Keratinocyte (primary cell): ENCODE data around the gene SLCO3A1. TPM values are rescaled to one million over a fixed set of nuclear protein-coding genes. Genes with fewer than 3 reads are reported as not detected.
"Not testable (repeated sequence)": the region's sequence is repeated elsewhere in the genome, so short reads cannot be mapped to it uniquely, and the experiment has no call there.

Source experiments
- DNase-seq: peaks from one replicate; pipeline ENCODE4 v3.0.0-alpha.2; 2011; ENCODE audit warnings: low read depth, missing footprints, low spot score
- FAIRE-seq: peaks from 2 replicates; lab custom pipeline; 2011; peaks lifted over from hg19 to GRCh38; lab: Jason Lieb, UNC
- H2AFZ ChIP-seq: 2 replicates; pipeline ENCODE4 v1.6.0; 2012; ENCODE audit warnings: low read length, control low read depth, inconsistent platforms; ENCODE audit not compliant: control insufficient read depth
- H3K27ac ChIP-seq: 2 replicates; pipeline ENCODE4 v1.5.1; 2011; ENCODE audit warnings: low read length; ENCODE audit not compliant: control insufficient read depth, insufficient read depth
- H3K27me3 ChIP-seq: 3 replicates; pipeline ENCODE4 v1.6.0; 2011; ENCODE audit warnings: low read length; ENCODE audit not compliant: control insufficient read depth, insufficient read depth; ENCODE audit errors: extremely low read depth
- H3K36me3 ChIP-seq, 2 experiments: 2 replicates in 1 of 2; 3 replicates in 1 of 2; pipeline ENCODE4 v1.5.1; 2011; ENCODE audit warnings: low read length in 2 of 2, mild to moderate bottlenecking in 1 of 2; ENCODE audit not compliant: control insufficient read depth in 2 of 2, insufficient read depth in 2 of 2; ENCODE audit errors: extremely low read depth in 1 of 2
- H3K4me1 ChIP-seq: 3 replicates; pipeline ENCODE4 v1.5.1; 2011; ENCODE audit warnings: low read length; ENCODE audit not compliant: control insufficient read depth, insufficient read depth; ENCODE audit errors: extremely low read depth
- H3K4me2 ChIP-seq: 3 replicates; pipeline ENCODE4 v1.6.0; 2011; ENCODE audit warnings: low read depth, low read length; ENCODE audit not compliant: control insufficient read depth, insufficient read depth; ENCODE audit errors: extremely low read depth
- H3K4me3 ChIP-seq, 3 experiments: fragments of 200-600 bp in 1 of 3; sonication (generic) in 1 of 3; 2 replicates in 2 of 3; 3 replicates in 1 of 3; pipeline ENCODE4 v1.5.1; 2011 to 2016; ENCODE audit warnings: low read length in 3 of 3, mild to moderate bottlenecking in 3 of 3, control low read depth in 2 of 3, inconsistent platforms in 1 of 3, low read depth in 1 of 3, mixed read lengths in 1 of 3, mixed run types in 1 of 3, moderate library complexity in 1 of 3; ENCODE audit not compliant: control insufficient read depth in 2 of 3, insufficient read depth in 2 of 3; ENCODE audit errors: extremely low read depth in 1 of 3
- H3K79me2 ChIP-seq: 2 replicates; pipeline ENCODE4 v1.6.0; 2012; ENCODE audit warnings: low read length; ENCODE audit not compliant: control insufficient read depth, insufficient read depth
- H3K9ac ChIP-seq: 3 replicates; pipeline ENCODE4 v1.6.0; 2011; ENCODE audit warnings: low read length; ENCODE audit not compliant: control insufficient read depth, insufficient read depth; ENCODE audit errors: extremely low read depth
- H3K9me1 ChIP-seq: 3 replicates; pipeline ENCODE4 v1.6.0; 2011; ENCODE audit warnings: low read length; ENCODE audit not compliant: control insufficient read depth, insufficient read depth; ENCODE audit errors: extremely low read depth
- H3K9me3 ChIP-seq: 2 replicates; pipeline ENCODE4 v1.5.1; 2012; ENCODE audit warnings: low read depth, low read length; ENCODE audit not compliant: control insufficient read depth
- H4K20me1 ChIP-seq: 3 replicates; pipeline ENCODE4 v1.6.0; 2011; ENCODE audit warnings: low read length; ENCODE audit not compliant: control insufficient read depth, insufficient read depth; ENCODE audit errors: extremely low read depth
- CTCF ChIP-seq, 3 experiments: IDR thresholded peaks in 1 of 3; conservative IDR thresholded peaks in 1 of 3; optimal IDR thresholded peaks in 1 of 3; 2 replicates in 2 of 3; 3 replicates in 1 of 3; pipeline versions ENCODE3 to v1.5.1; 2011; ENCODE audit warnings: low read length in 3 of 3, mild to moderate bottlenecking in 3 of 3, moderate library complexity in 2 of 3, control low read depth in 1 of 3, inconsistent platforms in 1 of 3; ENCODE audit not compliant: insufficient read depth in 2 of 3; ENCODE audit errors: extremely low read depth in 1 of 3
- EZH2 ChIP-seq: IDR thresholded peaks from one replicate; pipeline ENCODE4 v1.6.1; 2012; ENCODE audit warnings: inconsistent platforms, mild to moderate bottlenecking, low read length, moderate library complexity
- dilution Hi-C: fragments of 300-500 bp; cut with MboI; formaldehyde crosslinking; loops from one replicate; pipeline ENCODE4 v1.7.0; 2020; ENCODE audit warnings: low sequenced_read_pairs; ENCODE audit not compliant: extremely low pct_ligation_motif_present
- polyA plus RNA-seq, 5 experiments: library from polyadenylated mRNA; depleted of rRNA in 3 of 5; stranded (reverse) in 3 of 5; stranded (forward) in 1 of 5; unstranded in 1 of 5; fragments of >200 nt; gene quantifications; 1 replicate in 1 of 5; 2 replicates in 3 of 5; 3 replicates in 1 of 5; pipeline versions ENCODE4 v1.2.1 to v1.2.3, GENCODE V29; 2011 to 2012; ENCODE audit warnings: missing spikeins in 2 of 5, low read depth in 1 of 5, low replicate concordance in 1 of 5

SLCO3A1 gene
- polyA plus RNA-seq, 1 donor (not counting 4 experiments of a cell fraction or from before 2014, with no cell fraction given) = 21.3 TPM

- dilution Hi-C loops = not testable (repeated sequence)
These were observed 206.4 kb downstream of the SLCO3A1 start for GRCh38 chr15:92059971-92060311.

GRCh38 chr15:92061511-92062195, 208.1 kb downstream of the SLCO3A1 start:
- dilution Hi-C loops = no loop called here
- FAIRE-seq (no peak), DNase-seq (no peak)
- Histone ChIP-seq H3K27me3 (no peaks in the 10 kb centered on the region), H3K36me3 (no peaks in the 10 kb centered on the region), H3K4me1 (peaks cover 15% of the 10 kb centered on the region), H3K4me3 (no peak overlapping the region), H4K20me1 (no peaks in the 10 kb centered on the region), H3K9me3 (no peaks in the 10 kb centered on the region), H3K79me2 (peaks cover 5% of the 10 kb centered on the region), H3K9ac (no peak overlapping the region), H3K27ac (no peak overlapping the region), H2AFZ (no peak overlapping the region), H3K9me1 (no peaks in the 10 kb centered on the region), H3K4me2 (no peak overlapping the region)
- no peak for TF ChIP-seq CTCF (optimal IDR thresholded peaks at IDR 0.05 in 1 of 3, IDR thresholded peaks at IDR 0.05 in 1 of 3, conservative IDR thresholded peaks at IDR 0.05 in 1 of 3; ENCODE audit: extremely low read depth in 1 of 3, insufficient read depth in 2 of 3, low read length in 3 of 3)
- TF ChIP-seq EZH2 = no peak

More at GRCh38 chr15:92059971-92060311, 206.4 kb downstream of the SLCO3A1 start:
- H3K4me2 ChIP-seq = peak overlapping the region; percentile 7
- H3K4me1 ChIP-seq = peaks cover 15% of the 10 kb centered on the region
- H3K4me3 ChIP-seq, H4K20me1 ChIP-seq, H3K9me3 ChIP-seq, H3K36me3 ChIP-seq, DNase-seq, H3K9me1 ChIP-seq, H3K27ac ChIP-seq, H2AFZ ChIP-seq, H3K9ac ChIP-seq, H3K27me3 ChIP-seq, H3K79me2 ChIP-seq, FAIRE-seq: not testable (repeated sequence)
- TF ChIP-seq CTCF (optimal IDR thresholded peaks at IDR 0.05 in 1 of 3, IDR thresholded peaks at IDR 0.05 in 1 of 3, conservative IDR thresholded peaks at IDR 0.05 in 1 of 3; ENCODE audit: extremely low read depth in 1 of 3, insufficient read depth in 2 of 3, low read length in 3 of 3) = peak in 2 of 3 experiments; percentile 7 to 11
